Activated T-cell treated with anti-CD3 and anti-CD28 coated beads for 4 hours (primary cell): ENCODE measurements around the gene PMP22.

Experiments
- DNase-seq: peaks from one replicate; pipeline ENCODE4 v3.0.0-alpha.2; 2020

Gene PMP22

DNA sequence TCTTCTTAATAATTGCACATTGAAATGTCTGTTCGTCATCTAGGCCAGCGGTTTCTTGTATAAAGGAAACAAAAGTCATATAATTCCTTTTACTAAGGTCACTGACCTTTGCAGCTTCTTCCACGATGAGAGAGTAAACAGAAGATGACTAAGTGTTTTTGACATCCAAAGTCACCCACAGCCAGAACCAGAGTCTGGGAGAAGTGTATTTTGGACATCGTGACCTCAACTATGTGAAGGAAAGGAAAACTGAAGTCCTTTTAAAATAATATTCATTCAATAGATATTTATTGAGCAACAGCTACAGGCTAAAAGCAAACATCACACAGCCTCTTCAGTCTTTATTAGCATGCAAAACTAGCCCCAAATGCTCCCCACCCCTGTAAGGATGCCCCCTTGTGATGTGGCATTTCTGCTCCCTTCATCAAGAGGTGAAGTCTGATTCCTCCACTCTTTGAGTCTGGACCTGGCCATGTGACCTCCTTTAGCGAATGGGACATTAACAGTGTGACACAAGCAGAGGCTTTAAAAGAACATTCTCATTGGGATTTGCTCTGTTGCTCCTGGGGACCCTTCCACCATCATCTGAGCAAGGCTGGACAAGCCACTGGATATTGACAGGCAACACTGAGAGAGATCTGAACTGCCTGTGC is 8.1 kb upstream of the PMP22 start:
- DNase-seq = no peak

GRCh38 chr17:15271741-15272140 is 6.6 kb upstream of the PMP22 start:
- DNase-seq = no peak

- no peak for DNase-seq
Observed at GRCh38 chr17:15270628-15271381, 5.7 kb upstream of the PMP22 start.

DNA sequence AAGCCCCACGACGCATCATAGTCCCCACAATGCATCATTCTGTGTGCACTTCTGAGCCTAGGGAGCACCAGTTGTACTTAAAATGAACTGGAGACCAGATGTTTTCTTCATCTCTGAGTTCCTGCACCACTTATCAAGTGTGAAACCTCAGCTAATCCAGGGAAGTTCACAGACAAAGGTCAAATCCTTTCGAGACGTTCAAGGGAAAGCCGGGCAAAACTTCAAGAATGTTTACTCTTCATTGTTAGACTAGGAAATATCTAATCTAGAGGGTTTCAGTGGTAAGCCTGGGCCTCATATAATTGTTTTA is 4.6 kb upstream of the PMP22 start:
- no peak for DNase-seq

GRCh38 chr17:15269087-15269779 is 4.1 kb upstream of the PMP22 start:
- no peak for DNase-seq

DNA sequence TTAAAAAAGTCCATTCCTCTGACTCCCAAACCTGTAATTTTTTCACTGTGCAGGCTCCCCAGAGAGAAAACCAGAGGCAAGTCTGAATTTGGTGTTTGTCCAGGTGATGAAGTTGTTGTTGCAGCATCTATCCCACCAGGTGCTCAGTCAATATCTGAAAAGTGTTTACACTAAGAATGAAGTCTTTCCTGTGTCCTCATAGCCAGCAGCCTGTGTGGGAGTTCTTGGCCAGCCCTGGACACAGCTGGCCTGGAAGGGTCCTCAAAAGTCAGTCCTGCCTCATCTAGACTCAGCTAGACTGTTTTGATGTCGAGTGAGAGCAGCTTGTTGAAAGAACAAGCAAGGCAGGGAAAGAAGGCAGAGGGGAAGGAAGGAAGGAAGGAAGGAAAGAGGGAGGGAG is 3.3 kb upstream of the PMP22 start:
- no peak for DNase-seq

DNA sequence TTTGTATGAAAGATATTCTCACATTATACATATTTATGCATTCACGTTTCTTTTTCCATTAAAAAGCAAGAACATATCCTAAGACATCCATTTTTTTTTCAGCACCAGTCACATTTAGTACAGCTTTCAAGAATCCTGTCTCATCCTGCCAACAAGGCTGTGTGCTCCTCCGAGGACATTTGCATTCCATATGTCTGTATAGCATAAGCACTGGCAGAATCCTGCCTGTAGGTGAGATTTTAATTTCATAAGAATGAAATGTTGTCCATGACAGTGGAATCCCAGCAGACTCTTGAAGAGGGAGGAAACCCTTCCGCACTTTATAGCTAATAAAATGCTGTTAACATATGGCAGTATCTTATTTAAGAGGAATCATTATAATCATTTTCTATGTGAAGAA is 2.9 kb upstream of the PMP22 start:
- DNase-seq = no peak

DNA sequence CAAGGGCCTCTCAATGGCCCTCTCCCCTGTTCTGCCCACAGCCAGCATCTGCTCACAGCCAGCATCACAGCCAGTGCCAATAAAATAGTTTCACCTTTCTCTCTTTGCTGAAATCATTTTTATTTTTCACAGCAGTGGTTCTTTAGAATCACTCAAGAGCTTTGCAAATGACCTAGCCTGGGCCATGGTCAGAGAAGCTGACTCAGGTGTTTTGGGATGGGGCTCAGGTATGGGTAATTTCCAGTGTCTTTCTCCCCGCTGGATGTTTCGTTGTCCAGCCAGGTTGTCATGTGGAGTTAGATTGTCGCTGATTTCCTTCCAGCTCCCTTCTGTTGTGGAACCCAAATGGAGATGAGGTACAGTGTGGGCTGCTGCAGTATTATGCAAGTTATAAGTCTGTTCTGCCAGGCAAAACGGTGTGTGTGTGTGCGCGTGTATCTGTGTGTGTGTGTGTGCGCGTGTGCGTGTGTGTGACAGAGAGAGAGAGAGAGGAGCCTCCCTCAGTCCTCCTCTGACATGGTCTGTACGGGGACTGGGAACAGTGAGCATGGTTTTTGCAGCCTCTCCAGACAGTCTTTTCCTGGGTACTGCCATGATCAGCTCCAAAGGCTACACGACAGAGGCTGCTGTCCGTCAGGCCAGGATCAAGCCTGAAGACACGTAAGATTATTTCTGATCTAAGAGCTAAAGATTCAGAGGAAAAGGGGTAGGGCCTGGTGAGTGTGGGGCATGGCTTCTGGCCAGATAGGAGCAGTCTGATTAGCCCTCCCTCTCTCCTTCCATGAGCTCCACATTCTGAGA is 1.4 kb upstream of the PMP22 start:
- no peak for DNase-seq

DNA sequence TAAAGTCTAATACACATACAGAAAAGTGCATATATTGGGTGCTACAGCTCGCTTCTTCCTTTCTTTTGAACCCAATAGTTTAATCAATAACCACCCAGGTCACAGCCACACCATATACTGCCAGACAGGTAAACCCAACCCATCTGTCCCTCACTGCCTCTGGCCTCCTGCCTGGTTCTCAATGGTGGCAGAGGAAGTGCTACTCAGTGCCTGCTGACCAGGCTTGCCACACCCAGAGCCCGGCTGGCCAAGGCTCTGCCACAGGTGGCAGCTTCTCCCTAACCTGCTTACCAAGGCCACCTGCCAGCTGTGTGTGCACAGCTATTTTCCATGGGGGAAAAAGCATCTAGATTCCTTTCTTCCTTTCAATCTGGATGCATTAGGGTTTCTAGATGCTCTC is 584 bp downstream of the PMP22 start:
- DNase-seq = no peak

DNA sequence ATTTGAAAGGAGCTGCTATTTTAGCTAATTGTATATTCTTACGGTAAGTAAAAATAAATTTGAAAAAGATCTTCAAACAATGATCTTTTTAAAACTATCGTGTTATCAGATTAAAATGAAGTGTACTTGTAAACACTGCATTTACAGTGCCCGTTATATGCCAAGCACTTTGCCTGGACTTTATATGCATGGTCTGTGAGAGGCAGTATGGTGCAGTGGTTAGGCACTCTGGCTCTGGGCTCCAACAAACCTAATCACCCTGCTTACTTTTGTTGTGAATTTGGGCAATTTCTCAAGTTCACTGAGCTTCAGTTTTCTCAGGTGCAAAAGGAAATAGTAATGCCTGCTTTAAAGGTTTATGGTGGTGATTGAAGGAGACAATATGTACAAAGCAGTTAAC is 1.4 kb downstream of the PMP22 start:
- no peak for DNase-seq

DNA sequence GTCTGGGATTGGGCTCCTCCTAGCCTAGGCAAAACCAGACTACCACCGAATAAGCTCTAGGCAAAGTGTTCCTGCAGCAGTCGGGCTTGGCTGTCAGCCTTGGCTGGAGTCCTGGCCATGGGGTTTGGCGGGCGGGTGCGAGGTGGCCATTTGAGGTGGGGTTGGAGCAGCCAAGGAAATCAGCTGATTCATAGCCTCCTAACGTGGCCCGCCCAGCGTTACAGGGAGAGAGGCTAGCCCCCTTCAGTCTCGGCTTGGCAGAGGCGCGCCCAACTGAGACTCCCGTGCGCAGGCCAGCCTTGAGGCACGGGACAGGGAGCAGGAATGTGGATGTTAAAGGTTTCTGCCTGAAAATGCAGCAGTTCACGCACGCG is 1.9 kb downstream of the PMP22 start:
- DNase-seq = no peak

DNA sequence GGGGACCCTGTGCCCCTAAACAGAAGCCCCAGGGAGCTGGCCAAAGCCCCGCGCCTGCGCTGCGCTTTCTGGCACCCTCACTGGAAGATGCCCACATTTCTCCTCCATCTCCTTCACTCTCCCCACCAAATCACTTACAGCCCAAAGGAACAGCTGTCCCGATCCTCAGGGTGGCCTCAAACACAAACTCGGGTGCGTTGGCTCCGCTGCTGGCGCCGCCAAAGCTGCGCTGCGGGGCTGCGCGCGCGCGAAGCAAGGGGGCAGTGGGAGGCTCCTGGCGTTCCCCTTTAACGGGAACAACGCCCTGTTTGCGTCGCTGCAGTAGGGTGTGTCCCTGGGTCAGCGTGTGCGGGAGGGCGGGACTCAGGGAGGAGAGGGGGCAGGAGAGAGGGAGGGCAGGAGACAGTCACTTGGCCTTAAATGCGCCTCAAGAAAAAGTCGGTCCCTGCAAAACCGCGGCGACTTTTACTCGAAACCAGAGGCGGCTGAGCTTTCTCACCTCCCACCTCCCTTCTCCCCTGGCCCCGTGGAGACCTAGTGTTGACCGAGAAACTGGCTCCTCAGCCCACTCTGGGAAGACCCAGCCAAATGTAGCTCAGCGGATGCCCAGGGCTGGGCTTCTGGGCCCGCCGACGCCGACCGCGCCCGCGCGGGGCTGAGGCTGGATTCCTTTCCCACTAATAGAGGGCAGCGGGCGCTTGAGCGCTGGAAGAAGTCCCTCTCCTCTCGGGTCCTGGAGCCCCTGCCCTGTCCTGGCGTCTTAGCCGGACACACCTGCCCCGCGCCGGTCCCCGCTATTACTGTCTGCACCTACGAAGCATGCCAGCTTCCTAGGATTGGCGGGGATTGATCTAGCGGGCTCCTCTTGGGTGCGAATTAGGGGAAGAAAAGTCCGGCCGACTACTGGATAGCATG is 2.6 kb downstream of the PMP22 start:
- no peak for DNase-seq

- DNase-seq = no peak
Observed at GRCh38 chr17:15261802-15262290, 3.3 kb downstream of the PMP22 start.

DNA sequence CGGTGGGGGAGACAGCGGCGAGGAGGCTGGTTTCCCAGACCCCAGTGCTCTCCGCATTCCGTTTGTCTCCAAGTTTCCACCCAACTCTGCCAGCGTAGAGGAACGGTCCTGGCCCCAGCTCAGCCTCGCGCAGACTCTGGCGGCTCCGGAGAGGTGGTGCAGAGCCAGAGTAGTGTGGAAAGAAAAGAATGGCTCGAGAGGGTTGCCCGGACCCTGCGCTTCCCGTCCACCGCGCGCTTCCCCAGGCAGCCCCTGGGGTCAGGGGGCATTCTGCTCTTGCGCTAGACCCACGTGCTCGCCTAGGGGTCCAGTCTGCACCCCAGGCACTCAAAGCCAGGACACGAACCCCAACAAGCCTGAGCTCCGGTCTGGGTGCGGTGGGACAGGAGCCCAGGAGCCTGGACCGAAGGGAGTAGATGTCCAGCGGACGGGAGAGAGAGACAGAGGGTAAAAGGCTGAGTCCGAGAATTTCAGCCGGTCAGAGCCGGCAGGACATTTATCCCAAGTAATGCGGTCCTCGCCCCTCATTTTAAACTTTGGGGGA is 3.8 kb downstream of the PMP22 start:
- DNase-seq = no peak

GRCh38 chr17:15260376-15261257 is 4.5 kb downstream of the PMP22 start:
- no peak for DNase-seq

GRCh38 chr17:15257796-15258512 is 7.2 kb downstream of the PMP22 start:
- no peak for DNase-seq

DNA sequence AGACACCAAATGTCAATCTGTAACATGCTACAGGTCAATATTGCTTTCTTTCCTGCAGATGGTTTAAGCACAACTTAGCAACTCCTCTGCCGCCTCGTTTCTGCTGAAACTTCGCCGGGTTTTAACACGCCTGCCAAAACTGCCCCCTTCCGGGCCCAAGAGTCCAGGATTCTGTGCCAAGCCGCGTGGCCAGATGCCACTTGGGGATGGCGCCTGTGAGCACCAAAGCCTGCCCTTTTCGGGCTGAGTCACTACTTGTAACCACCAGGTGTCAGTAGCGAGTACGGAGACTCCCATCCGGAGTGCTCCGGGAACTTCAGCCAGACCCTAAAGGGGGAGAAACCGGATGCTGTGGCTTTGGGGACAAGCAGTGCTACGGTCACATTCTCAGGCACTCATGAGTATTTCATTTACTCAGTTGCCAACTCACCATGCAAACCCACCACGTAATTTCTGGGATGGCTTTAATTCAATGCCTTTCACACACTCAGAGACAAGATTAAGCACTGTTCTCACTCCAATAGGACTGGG is 7.8 kb downstream of the PMP22 start:
- DNase-seq = peak; percentile 38

GRCh38 chr17:15256689-15257088 is 8.4 kb downstream of the PMP22 start:
- DNase-seq = no peak

DNA sequence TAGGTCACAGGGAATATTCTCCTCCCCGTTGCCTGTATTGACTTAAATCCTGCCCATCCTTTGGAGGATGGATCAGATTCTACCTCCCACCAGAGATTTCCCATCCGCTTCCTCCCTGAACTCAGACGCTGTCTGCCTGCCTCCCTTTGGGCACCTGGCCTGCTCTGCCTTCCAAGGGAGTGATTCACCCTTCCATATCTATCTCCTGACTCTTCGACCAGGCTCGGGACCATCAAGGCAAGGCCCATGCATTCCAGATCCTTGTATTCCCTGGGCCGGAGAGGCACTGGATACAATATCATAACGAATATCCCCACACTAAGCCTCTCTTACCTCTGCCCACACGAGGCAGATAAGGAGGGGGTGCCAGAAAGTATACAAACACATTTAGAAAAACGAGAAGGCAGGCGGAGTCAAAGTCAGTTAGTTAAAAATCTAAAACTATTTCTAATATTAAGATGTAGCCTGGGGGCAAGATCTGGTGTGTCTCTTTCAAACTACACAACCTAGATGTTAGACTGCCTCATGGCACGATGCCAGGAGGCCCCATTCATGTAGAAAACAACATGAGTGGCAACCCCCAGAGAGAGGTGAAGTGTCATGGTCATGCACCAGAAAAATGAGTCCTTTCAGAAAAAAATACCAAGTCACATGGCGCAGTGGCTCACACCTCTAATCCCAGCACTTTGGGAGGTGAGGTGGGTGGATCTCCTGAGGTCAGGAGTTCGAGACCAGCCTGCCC is 9.2 kb downstream of the PMP22 start:
- DNase-seq = no peak
